NCI-H526 (cell line): ENCODE data around the gene NTHL1.
"Not testable (repeated sequence)": the region's sequence is repeated elsewhere in the genome, so short reads cannot be mapped to it uniquely, and the experiment has no call there.

ENCODE experiments used
- DNase-seq, 2 experiments: peaks; one replicate each; lab custom pipeline; 2025; lab: John Stamatoyannopoulos, UW

The NTHL1 gene

DNA sequence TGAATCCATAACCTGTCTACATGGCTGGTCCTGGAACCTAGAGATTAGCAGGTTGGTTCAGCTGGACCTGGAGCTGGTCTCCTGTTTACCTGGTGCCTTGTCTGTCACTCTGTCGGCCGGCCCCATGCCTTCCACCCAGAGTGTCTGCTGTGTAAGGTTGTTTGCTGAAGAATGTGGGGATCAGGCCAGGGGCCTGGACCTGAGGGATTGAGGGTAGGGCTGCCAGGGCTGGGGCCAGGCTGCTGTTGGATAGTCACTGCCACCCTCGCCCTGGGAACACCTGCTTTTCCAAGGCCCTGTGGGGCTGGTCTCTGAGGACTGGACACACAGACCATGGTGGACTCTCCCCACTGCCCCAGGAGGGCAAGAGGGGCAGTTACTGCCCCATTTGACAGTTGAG is 19.5 kb downstream of the NTHL1 start:
- no peak for DNase-seq

GRCh38 chr16:2027024-2028010 is 20.3 kb downstream of the NTHL1 start:
- DNase-seq = peak in 1 of 2 experiments; percentile 42

- DNase-seq = peak in 1 of 2 experiments; percentile 34
Observed at GRCh38 chr16:2026461-2027023, 21.1 kb downstream of the NTHL1 start, which contains the start of gene NHERF2. Gene NHERF2, plus strand, starts transcription at chr16:2026902. Its CDS starts 104 bp downstream, at chr16:2027006.

DNA sequence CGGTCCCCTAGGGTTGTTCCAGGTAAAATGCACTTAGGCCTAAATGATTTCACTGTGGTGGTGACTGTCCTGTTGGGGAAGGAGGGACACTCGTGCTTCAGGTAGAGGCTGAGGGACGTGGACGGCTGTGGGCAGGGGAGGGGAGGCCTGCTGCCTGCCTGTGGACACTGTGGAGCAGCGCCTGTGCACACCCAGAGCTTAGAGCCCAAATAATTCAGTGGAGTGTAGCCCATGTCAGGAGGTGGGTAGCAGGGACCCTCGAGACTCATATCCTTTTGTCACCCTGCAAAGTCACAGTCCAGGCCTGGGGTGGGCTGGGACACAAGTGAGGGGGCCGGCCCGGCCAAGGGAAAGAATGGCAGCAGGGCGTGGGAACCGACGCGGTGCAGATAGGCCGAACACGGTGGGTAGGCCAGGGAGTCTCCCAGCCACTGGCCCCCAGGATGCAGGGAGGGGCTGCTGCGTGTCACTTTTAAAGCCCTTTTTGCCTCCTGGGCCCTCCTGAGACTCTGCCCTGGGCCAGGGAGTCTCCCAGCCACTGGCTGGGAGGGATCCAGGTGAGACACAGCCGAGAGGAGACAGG is 21.7 kb downstream of the NTHL1 start:
- no peak for DNase-seq

- DNase-seq = no peak
Observed at GRCh38 chr16:2025251-2025650, 22.4 kb downstream of the NTHL1 start.

DNA sequence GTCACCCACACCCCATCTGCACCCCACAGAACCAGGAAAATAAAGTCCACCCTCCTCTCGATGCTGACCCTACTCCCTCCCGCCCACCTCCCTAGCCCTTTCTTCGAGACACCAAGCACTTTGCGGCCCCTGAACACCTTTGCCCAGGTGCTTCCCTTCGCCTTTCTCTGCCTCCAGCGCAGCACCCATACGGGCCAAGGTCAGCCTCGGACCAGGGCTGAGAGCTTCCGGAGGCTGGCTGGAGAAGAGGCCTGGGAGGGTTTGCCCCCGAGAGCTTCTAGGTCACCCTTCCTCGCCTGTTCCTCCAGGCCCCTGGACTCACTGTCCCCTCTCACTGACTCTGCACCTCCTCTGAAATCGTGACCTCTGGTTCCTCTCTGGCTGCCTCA is 23.6 kb downstream of the NTHL1 start:
- DNase-seq = no peak

- DNase-seq = peak; percentile 20 to 82
Observed at GRCh38 chr16:2023092-2024031, 24.3 kb downstream of the NTHL1 start.

DNA sequence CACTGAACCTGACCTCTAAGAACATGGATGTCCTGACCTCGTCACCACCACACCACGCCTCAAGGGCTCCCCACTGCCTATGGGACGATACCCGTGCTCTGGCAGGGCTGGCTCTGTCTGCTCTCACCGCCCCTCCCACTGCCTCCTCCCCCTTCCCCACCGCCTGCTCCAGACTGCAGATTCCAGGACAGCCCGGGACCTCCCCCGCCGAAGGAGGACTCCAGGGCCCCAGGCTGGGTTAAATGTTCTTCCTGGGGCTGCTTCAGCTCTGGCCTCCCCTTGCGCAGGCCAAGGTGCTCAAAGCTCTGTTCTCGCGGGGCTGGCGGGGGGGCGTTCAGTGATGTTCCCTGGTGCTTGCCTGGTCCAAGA is 24.9 kb downstream of the NTHL1 start:
- DNase-seq = peak in 1 of 2 experiments; percentile 50

- no peak for DNase-seq
Observed at GRCh38 chr16:2019921-2020831, 27.5 kb downstream of the NTHL1 start.

DNA sequence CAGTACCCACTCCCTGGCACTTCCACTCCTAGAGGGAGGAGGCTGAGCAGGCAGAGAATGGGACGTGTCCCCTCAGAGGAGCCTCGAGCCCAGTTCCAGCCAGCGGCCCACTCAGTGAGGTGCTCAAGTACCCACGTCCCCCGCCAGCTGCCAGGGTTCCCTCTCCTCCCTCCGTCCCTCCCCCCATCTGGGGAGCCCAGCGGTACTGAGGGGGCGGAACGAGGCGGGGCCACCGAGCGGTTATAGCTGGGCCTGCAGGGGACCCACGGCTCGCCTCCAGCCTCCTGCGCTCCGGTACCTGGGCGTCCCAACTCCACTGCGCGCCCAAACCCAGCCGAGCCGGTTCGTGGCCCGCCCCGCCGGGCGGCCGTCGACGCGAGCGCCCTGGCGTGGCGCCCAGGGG is 28.1 kb downstream of the NTHL1 start, which contains the start of gene NPW:
Gene NPW, plus strand, starts transcription at position 268 of the 403 bp plus-strand sequence.
- DNase-seq = no peak

GRCh38 chr16:2016407-2016922 is 31.2 kb downstream of the NTHL1 start:
- no peak for DNase-seq

- DNase-seq = no peak
Observed at GRCh38 chr16:2015947-2016208, 31.8 kb downstream of the NTHL1 start.

GRCh38 chr16:2015117-2015946 is 32.3 kb downstream of the NTHL1 start:
- DNase-seq = no peak

GRCh38 chr16:2013527-2013926 is 34.1 kb downstream of the NTHL1 start:
- DNase-seq = no peak

DNA sequence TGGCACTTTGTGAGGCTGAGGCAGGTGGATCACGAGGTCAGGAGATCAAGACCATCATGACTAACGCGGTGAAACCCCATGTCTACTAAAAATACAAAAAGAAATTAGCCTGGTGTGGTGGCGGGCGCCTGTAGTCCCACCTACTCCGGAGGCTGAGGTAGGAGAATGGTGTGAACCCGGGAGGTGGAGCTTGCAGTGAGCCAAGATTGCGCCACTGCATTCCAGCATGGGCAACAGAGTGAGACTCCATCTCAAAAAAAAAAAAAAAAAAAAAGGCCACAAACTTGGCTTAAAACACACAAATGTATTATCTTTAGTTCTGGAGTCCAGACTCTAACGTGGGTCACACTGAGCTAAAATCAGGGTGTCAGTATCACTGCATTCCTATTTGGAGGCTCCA is 35.9 kb downstream of the NTHL1 start:
- DNase-seq = not testable (repeated sequence)

DNA sequence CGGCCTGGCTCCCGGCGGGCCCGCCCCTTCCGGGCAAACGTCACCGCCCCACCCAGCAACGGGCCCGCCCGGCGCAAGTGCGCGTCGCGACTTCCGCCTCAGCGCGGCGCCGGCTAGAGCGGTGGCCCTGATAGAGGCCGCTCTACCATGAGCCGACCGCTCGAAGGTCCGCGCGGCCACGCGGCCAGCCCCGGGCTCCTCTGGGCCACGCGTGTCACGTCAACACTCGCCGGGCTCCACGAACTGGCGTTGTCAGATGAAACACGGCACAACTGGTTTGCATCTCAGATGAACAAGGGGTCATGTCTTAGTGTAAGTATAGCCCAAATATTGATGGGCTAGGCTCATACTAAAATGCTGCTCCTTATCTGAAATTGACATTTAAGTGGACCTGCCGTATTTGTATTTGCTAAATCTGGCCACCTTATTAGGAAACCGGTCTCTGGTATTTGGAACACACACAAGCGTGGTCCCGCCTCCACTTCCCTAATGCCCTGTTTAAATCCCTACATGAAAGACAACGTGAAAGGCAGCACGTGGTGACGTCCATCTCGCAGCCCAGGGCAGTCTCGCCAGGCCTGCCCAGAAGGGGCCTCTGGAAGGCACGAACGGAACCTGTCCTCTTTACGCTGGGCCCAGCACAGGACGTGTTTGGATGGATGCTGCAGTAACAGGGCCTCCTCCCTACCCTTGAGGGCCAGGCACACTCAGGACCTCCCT is 37.7 kb downstream of the NTHL1 start, which contains the start of gene ZNF598:
Gene ZNF598, minus strand, starts transcription at position 31 of the 720 bp plus-strand sequence.
- DNase-seq = peak; percentile 18 to 82

DNA sequence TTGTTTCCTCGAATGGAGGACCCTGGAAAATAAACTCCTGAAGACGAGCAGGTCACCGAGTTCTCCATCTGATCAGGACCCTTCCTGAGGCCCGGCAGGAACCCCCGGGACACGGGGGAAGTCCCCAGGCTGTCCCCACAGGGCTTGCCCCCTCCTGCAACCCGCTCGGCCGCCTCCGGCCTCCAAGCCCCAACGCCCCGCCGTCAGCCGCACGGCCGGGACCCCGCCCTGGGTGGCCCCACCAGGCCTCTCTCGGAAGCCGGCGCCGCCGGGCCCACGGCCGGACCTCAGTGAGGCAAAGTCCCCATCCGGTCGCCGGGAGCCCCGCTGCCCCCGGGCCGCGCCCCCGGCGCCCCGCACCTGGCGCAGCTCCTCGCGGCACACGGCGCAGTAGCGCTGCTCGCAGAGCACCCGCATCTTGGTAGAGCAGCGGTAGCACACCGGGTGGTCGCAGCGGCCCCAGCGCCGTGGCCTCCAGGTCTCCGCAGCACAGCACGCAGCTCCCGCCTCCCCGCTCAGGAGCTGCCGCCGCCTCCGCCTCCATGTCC is 38.4 kb downstream of the NTHL1 start:
- no peak for DNase-seq

DNA sequence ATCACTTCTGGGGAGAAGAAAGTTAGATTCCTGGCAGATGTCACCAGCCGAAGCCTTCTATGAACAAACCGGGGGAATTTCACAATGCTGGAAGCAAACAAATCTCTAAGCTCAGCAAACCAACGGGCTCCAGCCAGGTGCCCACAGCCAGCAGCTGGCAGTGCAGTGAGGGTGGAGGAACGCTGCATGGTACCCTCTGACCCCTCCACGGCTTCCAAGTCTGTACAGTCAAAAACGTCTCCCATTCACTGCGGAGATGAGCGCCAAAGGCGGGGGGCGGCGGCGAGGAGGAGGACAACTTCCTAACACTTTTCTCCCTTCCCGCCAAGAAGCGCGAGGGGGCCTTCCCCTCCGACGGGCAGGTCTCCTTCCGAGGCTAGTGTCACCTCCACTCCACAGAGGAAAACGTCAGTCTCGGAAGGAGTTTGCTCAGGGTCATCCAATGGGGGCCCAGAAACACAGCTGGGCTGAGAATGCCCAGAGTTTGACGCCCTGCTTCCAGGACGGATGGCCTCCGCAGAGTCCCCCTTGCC is 38.9 kb downstream of the NTHL1 start:
- DNase-seq = no peak
